ENCODE data around the gene SDHD. TPM values are rescaled to one million over a fixed set of nuclear protein-coding genes. Genes with fewer than 3 reads are reported as not detected.
A peak's percentile ranks its signal among the peaks of the same experiment; 100 is the strongest.
"Not testable (repeated sequence)": the region's sequence is repeated elsewhere in the genome, so short reads cannot be mapped to it uniquely, and the experiment has no call there.

Gene SDHD
- total RNA-seq, 1 donor from 2014 or later: 46.9 TPM

GRCh38 chr11:112062923-112063322 lies 23.8 kb upstream of the SDHD start:
- TF ChIP-seq CTCF (IDR thresholded peaks at IDR 0.05; ENCODE audit: unreplicated experiment): no peak
- Mint-ChIP-seq H3K4me1 (ENCODE audit: low read depth) (no peaks in the 10 kb centered on the region), H3K27me3 (no peaks in the 10 kb centered on the region), H3K4me3 (ENCODE audit: low read depth) (no peak overlapping the region), H3K27ac (no peak overlapping the region), H3K36me3 (ENCODE audit: insufficient read depth) (peaks cover 9% of the 10 kb centered on the region), H3K9me3 (ENCODE audit: low read depth) (no peaks in the 10 kb centered on the region)
- DNase-seq (ENCODE audit: low spot score, unreplicated experiment): no peak

- TF ChIP-seq CTCF (IDR thresholded peaks at IDR 0.05; ENCODE audit: unreplicated experiment): no peak
- peak; percentile 47 for DNase-seq (ENCODE audit: low spot score, unreplicated experiment)
- Mint-ChIP-seq H3K4me1 (ENCODE audit: low read depth) (peaks cover 19% of the 10 kb centered on the region), H3K27me3 (no peaks in the 10 kb centered on the region), H3K9me3 (ENCODE audit: low read depth) (no peaks in the 10 kb centered on the region), H3K27ac (peak within 1 kb of the TSS; percentile 99), H3K36me3 (ENCODE audit: insufficient read depth) (peaks cover 5% of the 10 kb centered on the region), H3K4me3 (ENCODE audit: low read depth) (peak within 1 kb of the TSS; percentile 94)
Observed at GRCh38 chr11:112073941-112074811, 12.5 kb upstream of the SDHD start, which contains the start of the genes NKAPD1 and PIH1D2. NKAPD1 (plus strand) TSS chr11:112074299; CDS start chr11:112075575, 1,276 bp downstream. PIH1D2 (minus strand) TSS chr11:112074017; CDS start chr11:112073174, 843 bp downstream.

GRCh38 chr11:112082729-112083128 lies 3.9 kb upstream of the SDHD start:
- H3K4me1 Mint-ChIP-seq (ENCODE audit: low read depth): peaks cover 23% of the 10 kb centered on the region
- no peaks in the 10 kb centered on the region for H3K27me3 Mint-ChIP-seq
- TF ChIP-seq CTCF (IDR thresholded peaks at IDR 0.05; ENCODE audit: unreplicated experiment): no peak
- peaks cover 29% of the 10 kb centered on the region for H3K36me3 Mint-ChIP-seq (ENCODE audit: insufficient read depth)
- DNase-seq (ENCODE audit: low spot score, unreplicated experiment): no peak
- H3K4me3 Mint-ChIP-seq (ENCODE audit: low read depth): no peak overlapping the region
- no peaks in the 10 kb centered on the region for H3K9me3 Mint-ChIP-seq (ENCODE audit: low read depth)
- no peak overlapping the region for H3K27ac Mint-ChIP-seq

GRCh38 chr11:112085822-112086421 lies 751 bp upstream of the SDHD start:
- peak overlapping the region; percentile 98 for H3K27ac Mint-ChIP-seq
- DNase-seq (ENCODE audit: low spot score, unreplicated experiment): no peak
- H3K9me3 Mint-ChIP-seq (ENCODE audit: low read depth): no peaks in the 10 kb centered on the region
- H3K36me3 Mint-ChIP-seq (ENCODE audit: insufficient read depth): peaks cover 37% of the 10 kb centered on the region
- H3K4me3 Mint-ChIP-seq (ENCODE audit: low read depth): peak overlapping the region; percentile 100
- no peaks in the 10 kb centered on the region for H3K27me3 Mint-ChIP-seq
- TF ChIP-seq CTCF (IDR thresholded peaks at IDR 0.05; ENCODE audit: unreplicated experiment): no peak
- H3K4me1 Mint-ChIP-seq (ENCODE audit: low read depth): peaks cover 31% of the 10 kb centered on the region

- Mint-ChIP-seq H3K4me3 (ENCODE audit: low read depth) (peak overlapping the region; percentile 100), H3K9me3 (ENCODE audit: low read depth) (no peaks in the 10 kb centered on the region), H3K4me1 (ENCODE audit: low read depth) (peaks cover 31% of the 10 kb centered on the region), H3K27ac (peak overlapping the region; percentile 98), H3K36me3 (ENCODE audit: insufficient read depth) (peaks cover 43% of the 10 kb centered on the region), H3K27me3 (no peaks in the 10 kb centered on the region)
- DNase-seq (ENCODE audit: low spot score, unreplicated experiment): no peak
- no peak for TF ChIP-seq CTCF (IDR thresholded peaks at IDR 0.05; ENCODE audit: unreplicated experiment)
Observed at GRCh38 chr11:112087212-112087611, 539 bp downstream of the SDHD start.

GRCh38 chr11:112095302-112095701 lies 8.6 kb downstream of the SDHD start:
- H3K27me3 Mint-ChIP-seq; H3K4me3 Mint-ChIP-seq (ENCODE audit: low read depth); DNase-seq (ENCODE audit: low spot score, unreplicated experiment); H3K9me3 Mint-ChIP-seq (ENCODE audit: low read depth); H3K4me1 Mint-ChIP-seq (ENCODE audit: low read depth); H3K27ac Mint-ChIP-seq: not testable (repeated sequence)
- H3K36me3 Mint-ChIP-seq (ENCODE audit: insufficient read depth): peaks cover 16% of the 10 kb centered on the region

All from progenitor cell of endocrine pancreas (in vitro differentiated cells).